ENCODE results near the gene CYLD.

The CYLD gene

GRCh38 chr16:50838885-50839284 lies 97.0 kb downstream of the CYLD start:
- Histone ChIP-seq H3K27ac (no peak overlapping the region), H3K36me3 (no peaks in the 10 kb centered on the region), H3K9me3 (replicated peaks in 1 of 11) (no peaks in the 10 kb centered on the region; a peak in 1 of 22 replicates), H3K4me3 (no peak overlapping the region), H4K20me1 (no peaks in the 10 kb centered on the region), H3K4me1 (no peaks in the 10 kb centered on the region), H3K4me2 (no peak overlapping the region), H3K9ac (no peak overlapping the region), H3K27me3 (no peaks in the 10 kb centered on the region)
- no peak for TF ChIP-seq Cebpa-rat (IDR thresholded peaks at IDR 0.05)

- no peak for TF ChIP-seq Cebpa-rat (IDR thresholded peaks at IDR 0.05)
- Histone ChIP-seq H3K4me2 (no peak overlapping the region), H3K4me1 (no peaks in the 10 kb centered on the region), H4K20me1 (no peaks in the 10 kb centered on the region), H3K27ac (no peak overlapping the region), H3K9me3 (replicated peaks in 1 of 11) (no peaks in the 10 kb centered on the region; a peak in 1 of 22 replicates), H3K9ac (no peak overlapping the region), H3K27me3 (no peaks in the 10 kb centered on the region), H3K36me3 (no peaks in the 10 kb centered on the region), H3K4me3 (no peak overlapping the region)
These were observed 97.5 kb downstream of the CYLD start for GRCh38 chr16:50839356-50839755.

GRCh38 chr16:50839920-50840729 lies 98.2 kb downstream of the CYLD start:
- no peak overlapping the region for H3K4me2 ChIP-seq
- no peaks in the 10 kb centered on the region for H3K27me3 ChIP-seq
- no peaks in the 10 kb centered on the region; a peak in 1 of 22 replicates for H3K9me3 ChIP-seq (replicated peaks in 1 of 11)
- no peaks in the 10 kb centered on the region for H3K36me3 ChIP-seq
- no peak overlapping the region for H3K27ac ChIP-seq
- H3K4me3 ChIP-seq: no peak overlapping the region
- no peaks in the 10 kb centered on the region for H3K4me1 ChIP-seq
- no peak for TF ChIP-seq Cebpa-rat (IDR thresholded peaks at IDR 0.05)
- H3K9ac ChIP-seq: no peak overlapping the region
- H4K20me1 ChIP-seq: no peaks in the 10 kb centered on the region

- no peak overlapping the region for H3K4me3 ChIP-seq
- no peaks in the 10 kb centered on the region for H3K27me3 ChIP-seq
- H3K27ac ChIP-seq: no peak overlapping the region
- no peaks in the 10 kb centered on the region; a peak in 1 of 22 replicates for H3K9me3 ChIP-seq (replicated peaks in 1 of 11)
- no peaks in the 10 kb centered on the region for H4K20me1 ChIP-seq
- TF ChIP-seq Cebpa-rat (IDR thresholded peaks at IDR 0.05): no peak
- no peaks in the 10 kb centered on the region for H3K36me3 ChIP-seq
- H3K4me1 ChIP-seq: no peaks in the 10 kb centered on the region
- H3K9ac ChIP-seq: no peak overlapping the region
- no peak overlapping the region for H3K4me2 ChIP-seq
These were observed 99.4 kb downstream of the CYLD start for GRCh38 chr16:50841081-50841886.

DNA sequence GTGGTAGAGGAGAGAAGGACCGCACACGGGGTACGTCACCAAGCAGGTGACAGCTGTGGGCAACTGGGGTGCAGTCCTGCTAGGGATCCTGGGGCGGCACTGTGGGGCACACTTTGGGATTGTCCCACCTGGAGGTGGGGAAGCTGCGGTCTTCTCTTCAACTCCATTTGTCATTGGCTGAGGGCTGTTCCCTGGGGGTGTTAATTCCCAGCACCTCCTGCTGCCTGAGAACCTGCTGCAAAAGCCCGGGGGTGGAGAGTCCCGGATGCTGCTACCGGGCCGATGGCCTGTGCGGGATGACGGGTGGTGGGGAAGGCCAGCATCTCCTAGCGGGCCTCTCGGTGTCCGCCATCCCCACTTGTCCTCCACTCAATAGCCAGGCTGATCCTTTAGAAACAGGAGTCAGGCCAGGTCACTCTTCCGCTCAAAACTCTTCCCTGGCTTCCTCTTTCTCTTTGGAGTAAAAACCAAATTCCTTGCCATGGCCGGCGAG lies 100.2 kb downstream of the CYLD start:
- no peaks in the 10 kb centered on the region for H4K20me1 ChIP-seq
- H3K36me3 ChIP-seq: no peaks in the 10 kb centered on the region
- no peak overlapping the region for H3K4me3 ChIP-seq
- H3K27me3 ChIP-seq: no peaks in the 10 kb centered on the region
- H3K4me1 ChIP-seq: no peaks in the 10 kb centered on the region
- no peak overlapping the region for H3K9ac ChIP-seq
- no peaks in the 10 kb centered on the region; a peak in 1 of 22 replicates for H3K9me3 ChIP-seq (replicated peaks in 1 of 11)
- H3K4me2 ChIP-seq: no peak overlapping the region
- no peak overlapping the region for H3K27ac ChIP-seq
- no peak for TF ChIP-seq Cebpa-rat (IDR thresholded peaks at IDR 0.05)

- Histone ChIP-seq H4K20me1 (no peaks in the 10 kb centered on the region), H3K9ac (no peak overlapping the region), H3K36me3 (no peaks in the 10 kb centered on the region), H3K27me3 (no peaks in the 10 kb centered on the region), H3K9me3 (replicated peaks in 1 of 11) (no peaks in the 10 kb centered on the region; a peak in 1 of 22 replicates), H3K4me1 (no peaks in the 10 kb centered on the region), H3K4me3 (no peak overlapping the region), H3K27ac (no peak overlapping the region), H3K4me2 (no peak overlapping the region)
- TF ChIP-seq Cebpa-rat (IDR thresholded peaks at IDR 0.05): no peak
These were observed 100.7 kb downstream of the CYLD start for GRCh38 chr16:50842589-50842988.

DNA sequence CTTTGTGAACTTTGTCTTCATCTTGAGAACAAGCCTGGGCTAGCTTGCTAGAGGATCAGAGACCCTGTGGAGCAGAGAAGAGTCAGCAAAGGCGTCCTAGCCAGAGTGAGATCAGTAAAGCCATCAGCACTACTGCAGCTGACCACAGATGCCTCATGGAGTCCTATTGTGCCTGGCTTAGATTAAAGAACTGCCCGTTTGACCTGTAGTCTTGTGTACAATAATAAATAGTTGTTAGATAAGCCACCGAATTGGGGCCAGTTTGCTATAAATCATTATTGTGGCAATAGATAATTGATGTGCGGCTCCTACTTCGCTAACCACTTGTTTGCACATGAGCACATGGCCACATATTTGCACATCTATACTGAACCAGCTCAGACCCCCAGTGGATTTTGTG lies 103.0 kb downstream of the CYLD start:
- Histone ChIP-seq H3K4me1 (no peaks in the 10 kb centered on the region), H3K9me3 (replicated peaks in 1 of 11) (no peaks in the 10 kb centered on the region; a peak in 1 of 22 replicates), H3K4me3 (no peak overlapping the region), H3K27ac (no peak overlapping the region), H3K27me3 (no peaks in the 10 kb centered on the region), H3K4me2 (no peak overlapping the region), H3K9ac (no peak overlapping the region), H3K36me3 (no peaks in the 10 kb centered on the region), H4K20me1 (no peaks in the 10 kb centered on the region)
- no peak for TF ChIP-seq Cebpa-rat (IDR thresholded peaks at IDR 0.05)

DNA sequence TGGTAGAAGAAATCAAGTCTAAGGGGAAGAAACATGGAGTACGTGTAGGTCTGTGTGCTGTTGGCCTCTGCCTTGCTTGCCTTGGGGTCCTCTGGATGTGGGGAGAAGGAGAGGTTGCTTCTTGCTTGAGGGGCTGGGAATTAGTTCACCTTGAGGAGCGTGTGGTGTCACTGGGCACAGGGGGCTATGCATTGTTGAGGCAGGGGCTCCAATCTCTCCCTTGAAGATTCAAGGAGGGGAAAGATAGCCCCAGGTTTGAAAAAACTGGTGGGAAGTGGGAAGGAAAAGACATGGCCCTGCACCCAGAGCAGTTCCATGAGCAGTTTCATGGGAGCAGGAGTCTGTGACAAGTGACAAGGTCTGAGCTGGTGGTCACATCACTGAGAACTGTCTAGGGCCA lies 103.4 kb downstream of the CYLD start:
- Histone ChIP-seq H3K36me3 (no peaks in the 10 kb centered on the region), H3K4me3 (no peak overlapping the region), H3K4me2 (no peak overlapping the region), H3K4me1 (no peaks in the 10 kb centered on the region), H3K27me3 (no peaks in the 10 kb centered on the region), H3K27ac (no peak overlapping the region), H3K9me3 (replicated peaks in 1 of 11) (no peaks in the 10 kb centered on the region; a peak in 1 of 22 replicates), H4K20me1 (no peaks in the 10 kb centered on the region), H3K9ac (no peak overlapping the region)
- no peak for TF ChIP-seq Cebpa-rat (IDR thresholded peaks at IDR 0.05)

GRCh38 chr16:50846511-50846910 lies 104.6 kb downstream of the CYLD start:
- Histone ChIP-seq H3K4me1 (no peaks in the 10 kb centered on the region), H4K20me1 (no peaks in the 10 kb centered on the region), H3K27me3 (no peaks in the 10 kb centered on the region), H3K9me3 (replicated peaks in 1 of 11) (no peaks in the 10 kb centered on the region; a peak in 1 of 22 replicates), H3K36me3 (no peaks in the 10 kb centered on the region), H3K9ac (no peak overlapping the region), H3K4me3 (no peak overlapping the region), H3K27ac (no peak overlapping the region), H3K4me2 (no peak overlapping the region)
- no peak for TF ChIP-seq Cebpa-rat (IDR thresholded peaks at IDR 0.05)
